SJCRH30 (cell line): ENCODE measurements around the gene SLC6A7. TPM values are rescaled to one million over a fixed set of nuclear protein-coding genes. Genes with fewer than 3 reads are reported as not detected.
"Not testable (repeated sequence)": the region's sequence is repeated elsewhere in the genome, so short reads cannot be mapped to it uniquely, and the experiment has no call there.

Experiments
- DNase-seq, 2 experiments: peaks; one replicate each; pipeline ENCODE4 v3.0.0-alpha.2; 2015 to 2020
- H3K27ac ChIP-seq: fragments of 250-450 bp; sonication (Bioruptor Pico); 2 replicates; pipeline ENCODE4 v1.5.1; 2020; ENCODE audit warnings: mild to moderate bottlenecking, moderate library complexity
- H3K27me3 ChIP-seq: fragments of 250-450 bp; sonication (Bioruptor Pico); 2 replicates; pipeline ENCODE4 v1.5.1; 2020; ENCODE audit warnings: mild to moderate bottlenecking, moderate library complexity
- H3K36me3 ChIP-seq: fragments of 250-450 bp; sonication (Bioruptor Pico); 2 replicates; pipeline ENCODE4 v1.5.1; 2020; ENCODE audit warnings: mild to moderate bottlenecking, moderate library complexity
- H3K4me1 ChIP-seq: fragments of 250-450 bp; sonication (Bioruptor Pico); 2 replicates; pipeline ENCODE4 v1.5.1; 2020; ENCODE audit warnings: mild to moderate bottlenecking, moderate library complexity
- H3K4me3 ChIP-seq: fragments of 250-450 bp; sonication (Bioruptor Pico); 2 replicates; pipeline ENCODE4 v1.5.1; 2020; ENCODE audit warnings: mild to moderate bottlenecking, moderate library complexity
- H3K9me3 ChIP-seq: fragments of 250-450 bp; sonication (Bioruptor Pico); replicated peaks from 2 replicates; pipeline ENCODE4 v1.5.1; 2020; ENCODE audit warnings: mild to moderate bottlenecking, moderate library complexity
- total RNA-seq: library from RNA; depleted of rRNA; stranded (reverse); fragments of >200 nt; shearing (Covaris generic); gene quantifications from 2 replicates; pipeline ENCODE4 v1.2.3, GENCODE V29; 2014

The SLC6A7 gene
- total RNA-seq, 1 experiment from 2014 or later: not detected

GRCh38 chr5:150238646-150239045, 48.8 kb downstream of the SLC6A7 start:
- H3K27ac ChIP-seq: no peak overlapping the region
- H3K4me3 ChIP-seq: no peak overlapping the region
- H3K4me1 ChIP-seq: peaks cover 14% of the 10 kb centered on the region
- H3K36me3 ChIP-seq: no peaks in the 10 kb centered on the region
- no peaks in the 10 kb centered on the region for H3K9me3 ChIP-seq
- DNase-seq: no peak
- H3K27me3 ChIP-seq: peaks cover 25% of the 10 kb centered on the region

- H3K36me3 ChIP-seq: no peaks in the 10 kb centered on the region
- peaks cover 29% of the 10 kb centered on the region for H3K27me3 ChIP-seq
- H3K4me1 ChIP-seq: peaks cover 14% of the 10 kb centered on the region
- DNase-seq: no peak
- no peaks in the 10 kb centered on the region for H3K9me3 ChIP-seq
- H3K4me3 ChIP-seq: no peak overlapping the region
- H3K27ac ChIP-seq: no peak overlapping the region
These were observed 49.4 kb downstream of the SLC6A7 start for GRCh38 chr5:150239099-150239793.

- no peak for DNase-seq
- Histone ChIP-seq H3K9me3 (no peaks in the 10 kb centered on the region), H3K27ac (no peak overlapping the region), H3K27me3 (peaks cover 30% of the 10 kb centered on the region), H3K36me3 (no peaks in the 10 kb centered on the region), H3K4me3 (no peak overlapping the region), H3K4me1 (peaks cover 15% of the 10 kb centered on the region)
These were observed 49.9 kb downstream of the SLC6A7 start for GRCh38 chr5:150239794-150240122.

- no peaks in the 10 kb centered on the region for H3K9me3 ChIP-seq
- no peaks in the 10 kb centered on the region for H3K36me3 ChIP-seq
- peaks cover 23% of the 10 kb centered on the region for H3K4me1 ChIP-seq
- H3K27ac ChIP-seq: no peak overlapping the region
- H3K27me3 ChIP-seq: peaks cover 28% of the 10 kb centered on the region
- H3K4me3 ChIP-seq: no peak overlapping the region
- DNase-seq: peak in 1 of 2 experiments; percentile 29
These were observed 51.7 kb downstream of the SLC6A7 start for GRCh38 chr5:150241298-150242160.

- H3K27me3 ChIP-seq: peaks cover 23% of the 10 kb centered on the region
- no peaks in the 10 kb centered on the region for H3K36me3 ChIP-seq
- H3K27ac ChIP-seq: no peak overlapping the region
- H3K4me1 ChIP-seq: peaks cover 23% of the 10 kb centered on the region
- DNase-seq: peak; percentile 38 to 61
- no peak overlapping the region for H3K4me3 ChIP-seq
- H3K9me3 ChIP-seq: no peaks in the 10 kb centered on the region
These were observed 52.5 kb downstream of the SLC6A7 start for GRCh38 chr5:150242251-150242894.

- H3K4me1 ChIP-seq: peaks cover 23% of the 10 kb centered on the region
- H3K9me3 ChIP-seq: peaks cover 2% of the 10 kb centered on the region; the same call in 1 of the 2 replicates
- peaks cover 23% of the 10 kb centered on the region for H3K27me3 ChIP-seq
These were observed 53.7 kb downstream of the SLC6A7 start for GRCh38 chr5:150243590-150243989.

GRCh38 chr5:150244209-150244608, 54.3 kb downstream of the SLC6A7 start:
- H3K36me3 ChIP-seq: no peaks in the 10 kb centered on the region
- peaks cover 21% of the 10 kb centered on the region for H3K27me3 ChIP-seq
- peaks cover 3% of the 10 kb centered on the region; the same call in 1 of the 2 replicates for H3K9me3 ChIP-seq
- peaks cover 23% of the 10 kb centered on the region for H3K4me1 ChIP-seq
- H3K27ac ChIP-seq: no peak overlapping the region
- H3K4me3 ChIP-seq: no peak overlapping the region
- no peak for DNase-seq

More at GRCh38 chr5:150243590-150243989, 53.7 kb downstream of the SLC6A7 start:
- no peak overlapping the region for H3K4me3 ChIP-seq
- H3K27ac ChIP-seq: no peak overlapping the region
- no peak for DNase-seq
- no peaks in the 10 kb centered on the region for H3K36me3 ChIP-seq

- H3K4me3 ChIP-seq: peak overlapping the region; percentile 0; the same call in 1 of the 2 replicates
- H3K27ac ChIP-seq: no peak overlapping the region
- peaks cover 3% of the 10 kb centered on the region; the same call in 1 of the 2 replicates for H3K9me3 ChIP-seq
- peaks cover 16% of the 10 kb centered on the region for H3K27me3 ChIP-seq
- DNase-seq: peak; percentile 68 to 80
- H3K36me3 ChIP-seq: no peaks in the 10 kb centered on the region
- peaks cover 23% of the 10 kb centered on the region for H3K4me1 ChIP-seq
These were observed 55.4 kb downstream of the SLC6A7 start for GRCh38 chr5:150245111-150245789.

- H3K27me3 ChIP-seq: peaks cover 16% of the 10 kb centered on the region
- H3K9me3 ChIP-seq: peaks cover 3% of the 10 kb centered on the region; the same call in 1 of the 2 replicates
- no peak for DNase-seq
- peaks cover 23% of the 10 kb centered on the region for H3K4me1 ChIP-seq
- no peak overlapping the region for H3K27ac ChIP-seq
- no peaks in the 10 kb centered on the region for H3K36me3 ChIP-seq
- H3K4me3 ChIP-seq: no peak overlapping the region
These were observed 55.9 kb downstream of the SLC6A7 start for GRCh38 chr5:150245808-150246207.

GRCh38 chr5:150246429-150246828, 56.6 kb downstream of the SLC6A7 start:
- Histone ChIP-seq H3K4me1 (peaks cover 23% of the 10 kb centered on the region), H3K27me3 (peaks cover 14% of the 10 kb centered on the region), H3K4me3 (no peak overlapping the region), H3K27ac (no peak overlapping the region), H3K36me3 (no peaks in the 10 kb centered on the region), H3K9me3 (peaks cover 3% of the 10 kb centered on the region; the same call in 1 of the 2 replicates)
- no peak for DNase-seq

GRCh38 chr5:150246835-150247234, 57.0 kb downstream of the SLC6A7 start:
- no peak overlapping the region for H3K4me3 ChIP-seq
- peaks cover 19% of the 10 kb centered on the region for H3K4me1 ChIP-seq
- DNase-seq: no peak
- H3K9me3 ChIP-seq: peaks cover 3% of the 10 kb centered on the region; the same call in 1 of the 2 replicates
- no peak overlapping the region for H3K27ac ChIP-seq
- no peaks in the 10 kb centered on the region for H3K36me3 ChIP-seq
- peaks cover 14% of the 10 kb centered on the region for H3K27me3 ChIP-seq

- peaks cover 21% of the 10 kb centered on the region for H3K27me3 ChIP-seq
- H3K4me3 ChIP-seq: no peak overlapping the region
- peaks cover 3% of the 10 kb centered on the region; the same call in 1 of the 2 replicates for H3K9me3 ChIP-seq
- H3K4me1 ChIP-seq: peaks cover 11% of the 10 kb centered on the region
- no peak overlapping the region for H3K27ac ChIP-seq
- no peak for DNase-seq
- no peaks in the 10 kb centered on the region; the same call in 1 of the 2 replicates for H3K36me3 ChIP-seq
These were observed 57.9 kb downstream of the SLC6A7 start for GRCh38 chr5:150247726-150248125.

GRCh38 chr5:150248493-150248892, 58.6 kb downstream of the SLC6A7 start:
- H3K27ac ChIP-seq, H3K4me3 ChIP-seq, H3K9me3 ChIP-seq, H3K36me3 ChIP-seq, DNase-seq: not testable (repeated sequence)
- Histone ChIP-seq H3K4me1 (peaks cover 11% of the 10 kb centered on the region), H3K27me3 (peaks cover 26% of the 10 kb centered on the region)

- no peak overlapping the region for H3K27ac ChIP-seq
- H3K4me1 ChIP-seq: peaks cover 11% of the 10 kb centered on the region
- H3K36me3 ChIP-seq: no peaks in the 10 kb centered on the region; the same call in 1 of the 2 replicates
- H3K27me3 ChIP-seq: peaks cover 27% of the 10 kb centered on the region
- no peak for DNase-seq
- peaks cover 3% of the 10 kb centered on the region; the same call in 1 of the 2 replicates for H3K9me3 ChIP-seq
- H3K4me3 ChIP-seq: no peak overlapping the region
These were observed 59.1 kb downstream of the SLC6A7 start for GRCh38 chr5:150248946-150249345.
